ENCODE data around the gene CX3CR1.
"Not testable (repeated sequence)": the region's sequence is repeated elsewhere in the genome, so short reads cannot be mapped to it uniquely, and the experiment has no call there.

CX3CR1 gene

GRCh38 chr3:39264053-39264452 is 15.8 kb downstream of the CX3CR1 start:
- no peak for DNase-seq

- DNase-seq: no peak
Observed at GRCh38 chr3:39263576-39263975, 16.3 kb downstream of the CX3CR1 start.

- DNase-seq: peak in 3 of 4 experiments; percentile 32 to 47 (median 38)
Observed at GRCh38 chr3:39262846-39263245, 17.0 kb downstream of the CX3CR1 start.

GRCh38 chr3:39261726-39262125 is 18.1 kb downstream of the CX3CR1 start:
- no peak for DNase-seq

GRCh38 chr3:39260957-39261356 is 18.9 kb downstream of the CX3CR1 start:
- peak; percentile 94 to 97 (median 96) for DNase-seq

- no peak for DNase-seq
Observed at GRCh38 chr3:39260318-39260717, 19.5 kb downstream of the CX3CR1 start.

GRCh38 chr3:39255503-39256325 is 24.1 kb downstream of the CX3CR1 start:
- peak; percentile 83 to 92 (median 88) for DNase-seq

GRCh38 chr3:39254806-39255449 is 24.9 kb downstream of the CX3CR1 start:
- DNase-seq: no peak

- DNase-seq: no peak
Observed at GRCh38 chr3:39251576-39251975, 28.3 kb downstream of the CX3CR1 start.

GRCh38 chr3:39250116-39250747 is 29.6 kb downstream of the CX3CR1 start:
- peak; percentile 70 to 91 (median 82) for DNase-seq

- peak in 2 of 4 experiments; percentile 26 to 37 for DNase-seq
Observed at GRCh38 chr3:39249453-39250115, 30.3 kb downstream of the CX3CR1 start.

GRCh38 chr3:39241561-39241960 is 38.3 kb downstream of the CX3CR1 start:
- peak; percentile 30 to 70 (median 55) for DNase-seq

- no peak for DNase-seq
Observed at GRCh38 chr3:39237027-39237426, 42.8 kb downstream of the CX3CR1 start.

- no peak for DNase-seq
Observed at GRCh38 chr3:39234651-39235050, 45.2 kb downstream of the CX3CR1 start.

- no peak for DNase-seq
Observed at GRCh38 chr3:39232859-39233258, 47.0 kb downstream of the CX3CR1 start.

- no peak for DNase-seq
Observed at GRCh38 chr3:39230453-39230852, 49.4 kb downstream of the CX3CR1 start.

GRCh38 chr3:39228496-39228895 is 51.3 kb downstream of the CX3CR1 start:
- DNase-seq: no peak

GRCh38 chr3:39227596-39227995 is 52.2 kb downstream of the CX3CR1 start:
- DNase-seq: not testable (repeated sequence)

- DNase-seq: peak in 2 of 4 experiments; percentile 26 to 39
Observed at GRCh38 chr3:39226106-39226741, 53.6 kb downstream of the CX3CR1 start.

GRCh38 chr3:39224288-39224687 is 55.5 kb downstream of the CX3CR1 start:
- DNase-seq: no peak

GRCh38 chr3:39222939-39223338 is 56.9 kb downstream of the CX3CR1 start:
- no peak for DNase-seq

- DNase-seq: no peak
Observed at GRCh38 chr3:39222462-39222861, 57.4 kb downstream of the CX3CR1 start.

Data from suppressor macrophage (primary cell).